AG09319 (cell line): ENCODE measurements around the gene ATP8B2.

ENCODE experiments used
- DNase-seq: peaks from one replicate; pipeline ENCODE4 v3.0.0-alpha.2; 2010; ENCODE audit warnings: low read depth; ENCODE audit errors: extremely low read depth
- TF ChIP-seq, protein P1 (sequence below): IDR thresholded peaks from 2 replicates; pipeline ENCODE4 v1.5.1; 2011; ENCODE audit warnings: low read depth, mild to moderate bottlenecking, inconsistent platforms, low read length, moderate library complexity

ATP8B2 gene

DNA sequence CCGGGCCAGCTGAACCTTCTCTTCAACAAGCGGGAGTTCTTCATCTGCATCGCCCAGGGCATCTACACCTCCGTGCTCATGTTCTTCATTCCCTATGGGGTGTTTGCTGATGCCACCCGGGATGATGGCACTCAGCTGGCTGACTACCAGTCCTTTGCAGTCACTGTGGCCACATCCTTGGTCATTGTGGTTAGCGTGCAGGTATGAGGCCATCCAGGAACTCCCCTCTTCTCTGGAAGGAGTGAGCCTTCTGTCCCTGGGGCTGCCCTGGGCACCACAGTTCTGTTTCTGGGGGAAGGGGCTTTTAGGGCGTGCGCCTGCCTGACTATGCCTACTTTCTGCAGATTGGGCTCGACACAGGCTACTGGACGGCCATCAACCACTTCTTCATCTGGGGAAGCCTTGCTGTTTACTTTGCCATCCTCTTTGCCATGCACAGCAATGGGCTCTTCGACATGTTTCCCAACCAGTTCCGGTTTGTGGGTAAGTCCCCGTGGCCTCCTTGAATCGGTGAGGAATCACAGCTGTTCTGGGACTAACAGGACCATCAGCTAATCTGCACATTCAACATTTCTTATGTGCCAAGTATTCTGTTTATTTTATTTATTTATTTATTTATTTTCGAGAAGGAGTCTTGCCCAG lies 21.1 kb downstream of the ATP8B2 start:
- DNase-seq: no peak
- TF ChIP-seq, protein P1, sequence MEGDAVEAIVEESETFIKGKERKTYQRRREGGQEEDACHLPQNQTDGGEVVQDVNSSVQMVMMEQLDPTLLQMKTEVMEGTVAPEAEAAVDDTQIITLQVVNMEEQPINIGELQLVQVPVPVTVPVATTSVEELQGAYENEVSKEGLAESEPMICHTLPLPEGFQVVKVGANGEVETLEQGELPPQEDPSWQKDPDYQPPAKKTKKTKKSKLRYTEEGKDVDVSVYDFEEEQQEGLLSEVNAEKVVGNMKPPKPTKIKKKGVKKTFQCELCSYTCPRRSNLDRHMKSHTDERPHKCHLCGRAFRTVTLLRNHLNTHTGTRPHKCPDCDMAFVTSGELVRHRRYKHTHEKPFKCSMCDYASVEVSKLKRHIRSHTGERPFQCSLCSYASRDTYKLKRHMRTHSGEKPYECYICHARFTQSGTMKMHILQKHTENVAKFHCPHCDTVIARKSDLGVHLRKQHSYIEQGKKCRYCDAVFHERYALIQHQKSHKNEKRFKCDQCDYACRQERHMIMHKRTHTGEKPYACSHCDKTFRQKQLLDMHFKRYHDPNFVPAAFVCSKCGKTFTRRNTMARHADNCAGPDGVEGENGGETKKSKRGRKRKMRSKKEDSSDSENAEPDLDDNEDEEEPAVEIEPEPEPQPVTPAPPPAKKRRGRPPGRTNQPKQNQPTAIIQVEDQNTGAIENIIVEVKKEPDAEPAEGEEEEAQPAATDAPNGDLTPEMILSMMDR: no peak

DNA sequence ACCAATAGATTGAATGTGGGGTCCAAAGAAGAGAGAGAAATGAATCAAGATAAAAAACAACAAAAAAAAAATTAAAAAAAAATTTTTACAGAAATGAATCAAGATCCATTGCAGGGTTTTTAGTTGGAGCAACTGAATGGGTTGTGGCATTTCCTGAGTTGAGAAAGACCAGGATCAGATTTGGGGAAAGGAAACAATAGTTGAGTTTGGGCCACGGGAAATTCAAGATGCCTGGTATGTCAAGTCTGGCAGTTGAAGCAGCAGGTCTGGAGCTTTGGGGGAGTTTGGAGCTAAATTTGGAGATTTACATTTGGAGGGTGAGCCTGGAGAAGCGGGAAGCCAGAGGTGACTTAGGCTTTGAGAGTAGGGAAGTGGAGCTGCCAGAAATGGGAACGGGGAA lies 22.6 kb downstream of the ATP8B2 start:
- no peak for DNase-seq
- TF ChIP-seq, protein P1: no peak

DNA sequence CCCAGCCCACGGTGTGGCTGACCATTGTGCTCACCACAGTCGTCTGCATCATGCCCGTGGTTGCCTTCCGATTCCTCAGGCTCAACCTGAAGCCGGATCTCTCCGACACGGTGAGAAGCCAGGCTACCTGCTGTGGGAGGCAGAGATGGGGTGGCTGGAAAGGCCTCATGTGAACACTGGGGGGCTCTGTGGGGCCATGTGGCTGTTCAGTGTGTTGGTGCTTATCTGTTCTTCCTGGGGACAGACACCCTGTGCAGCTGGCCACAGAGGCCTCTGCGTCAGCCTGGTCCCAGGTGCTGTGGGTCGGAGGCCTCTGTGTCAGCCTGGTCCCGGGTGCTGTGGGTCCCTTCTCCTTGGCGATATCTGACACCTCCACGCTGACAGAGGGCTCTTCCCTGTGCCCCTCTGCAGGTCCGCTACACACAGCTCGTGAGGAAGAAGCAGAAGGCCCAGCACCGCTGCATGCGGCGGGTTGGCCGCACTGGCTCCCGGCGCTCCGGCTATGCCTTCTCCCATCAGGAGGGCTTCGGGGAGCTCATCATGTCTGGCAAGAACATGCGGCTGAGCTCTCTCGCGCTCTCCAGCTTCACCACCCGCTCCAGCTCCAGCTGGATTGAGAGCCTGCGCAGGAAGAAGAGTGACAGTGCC lies 23.2 kb downstream of the ATP8B2 start:
- TF ChIP-seq, protein P1: no peak
- no peak for DNase-seq

DNA sequence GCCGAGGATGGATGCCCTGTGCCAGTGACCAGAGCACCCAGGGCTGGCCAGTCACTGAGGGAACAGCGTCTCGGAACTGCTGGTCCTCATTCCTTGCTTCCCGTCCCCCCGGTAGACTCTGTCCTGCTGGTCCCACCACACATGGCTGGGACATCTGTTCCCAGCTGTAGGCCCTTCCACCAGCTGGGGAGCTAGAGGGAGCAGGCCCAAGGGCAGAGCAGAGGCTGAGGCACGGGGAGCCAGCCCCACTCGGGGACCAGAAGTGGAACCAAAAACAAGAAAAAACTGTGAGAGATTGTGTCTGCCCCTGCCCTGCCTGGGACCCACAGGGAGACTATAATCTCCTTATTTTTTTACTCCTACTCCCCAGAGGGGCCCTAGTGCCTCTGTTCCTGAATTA lies 23.8 kb downstream of the ATP8B2 start:
- TF ChIP-seq, protein P1: no peak
- DNase-seq: no peak

DNA sequence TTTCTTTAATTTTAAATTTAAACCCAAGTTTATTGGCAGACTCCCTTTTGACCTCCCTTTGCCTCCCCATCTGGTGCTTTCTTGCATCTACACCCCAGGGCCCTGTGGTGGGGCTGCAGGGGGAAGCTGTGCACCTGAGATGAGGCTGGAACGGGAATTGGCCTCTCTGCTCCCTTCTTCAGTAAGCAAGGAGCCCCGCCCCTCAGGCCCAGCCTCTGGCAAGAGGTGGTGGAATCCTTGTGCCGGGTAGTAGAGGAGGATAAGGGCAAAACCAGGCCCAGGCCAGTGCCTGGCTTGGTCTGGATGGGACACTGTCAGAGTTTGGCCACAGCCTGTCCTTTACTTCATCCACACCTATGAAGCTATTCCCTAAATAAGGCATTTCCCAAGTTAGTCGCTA lies 25.1 kb downstream of the ATP8B2 start:
- TF ChIP-seq, protein P1: no peak
- DNase-seq: no peak

DNA sequence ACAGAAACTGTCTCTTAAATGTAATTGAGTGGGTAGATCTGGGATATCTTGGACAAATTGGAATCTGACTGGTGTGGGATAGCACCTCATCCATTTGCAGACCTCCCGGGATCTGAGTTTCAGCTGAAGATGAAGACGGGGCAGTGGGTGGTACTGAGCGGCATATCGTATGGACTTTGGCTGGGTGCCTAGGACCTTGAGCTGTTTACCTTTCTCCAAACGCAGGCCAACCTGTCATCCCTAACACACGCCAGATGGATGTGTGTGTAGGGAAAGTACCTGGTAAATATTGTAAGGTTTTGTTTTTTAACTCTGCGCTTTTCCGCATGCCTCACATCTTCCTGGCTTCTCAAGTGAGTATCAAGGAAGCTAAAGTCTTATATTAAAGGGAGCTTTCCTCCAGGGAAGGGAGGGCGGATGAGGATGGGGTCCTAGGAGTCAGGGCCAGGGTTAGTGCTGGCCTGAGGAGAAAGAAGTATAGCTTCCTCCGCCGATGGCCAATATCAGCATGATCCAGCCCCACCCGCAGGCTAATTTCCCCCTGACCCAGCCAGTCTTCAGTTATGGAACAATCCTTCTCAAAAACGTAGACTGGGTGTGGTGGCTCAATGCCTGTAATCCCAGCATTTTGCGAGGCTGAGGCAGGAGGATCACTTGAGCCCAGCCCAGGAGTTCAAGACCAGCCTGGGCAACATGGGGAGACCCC lies 26.2 kb downstream of the ATP8B2 start:
- DNase-seq: no peak
- TF ChIP-seq, protein P1: no peak

DNA sequence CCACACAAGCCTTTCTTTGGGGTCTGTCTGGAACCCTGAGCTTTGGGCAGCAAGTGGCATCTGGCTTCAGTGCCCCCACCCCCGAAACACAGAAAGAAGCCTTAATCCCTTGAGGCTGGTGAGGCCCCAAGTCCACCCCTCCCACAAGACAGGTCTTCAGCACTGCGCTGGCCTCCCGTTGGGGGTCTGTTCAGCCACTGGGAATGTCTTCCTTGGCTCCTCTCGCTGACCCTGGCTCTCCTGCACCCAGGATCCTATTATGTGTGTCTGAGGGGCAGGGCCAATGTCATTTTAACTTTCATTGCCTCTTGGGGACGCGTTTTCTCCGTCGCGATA lies 26.9 kb downstream of the ATP8B2 start:
- TF ChIP-seq, protein P1: no peak

More for the DNA sequence above, 26.9 kb downstream of the ATP8B2 start:
- no peak for DNase-seq
